Naive thymus-derived CD8-positive, alpha-beta T cell (primary cell): Measurements from ENCODE around the gene IRF2BP1. TPM values are rescaled to one million over a fixed set of nuclear protein-coding genes. Genes with fewer than 3 reads are reported as not detected.

Source experiments
- ATAC-seq, 2 donors: fragments of 150-1000 bp; cut with Tn5 transposase in 1 of 2; sonication (Bioruptor Pico), chemical (Tn5 transposase) in 1 of 2; 1 replicate in 1 of 2; 2 replicates in 1 of 2; pipeline ENCODE4 v1.10.0; 2021; ENCODE audit warnings: mild to moderate bottlenecking in 2 of 2, moderate library complexity in 2 of 2
- POLR2A ChIA-PET: fragments of 350-600 bp; sonication (Branson Sonifier 250); formaldehyde crosslinking; loops from one replicate; lab custom pipeline; 2021; ENCODE audit warnings: antibody characterized with exemption; lab: Charles Lee
- DNase-seq, 10 donors: peaks; one replicate each; pipeline versions ENCODE4 v3.0.0 to v3.0.0-alpha.2; 2020 to 2022
- H3K27ac Mint-ChIP-seq, 10 donors: one replicate each; pipeline ENCODE4 v1.8.0; 2020 to 2022; ENCODE audit warnings: mild to moderate bottlenecking in 10 of 10, mixed read lengths in 10 of 10, moderate library complexity in 4 of 10, inconsistent platforms in 1 of 10
- H3K27me3 Mint-ChIP-seq, 5 donors: one replicate each; pipeline ENCODE4 v1.8.0; 2021 to 2022; ENCODE audit warnings: mixed read lengths in 5 of 5
- H3K36me3 Mint-ChIP-seq, 3 donors: one replicate each; pipeline ENCODE4 v1.8.0; 2020 to 2022; ENCODE audit warnings: mixed read lengths in 3 of 3, mild to moderate bottlenecking in 2 of 3, inconsistent platforms in 1 of 3
- H3K4me1 Mint-ChIP-seq, 4 donors: one replicate each; pipeline ENCODE4 v1.8.0; 2021 to 2022; ENCODE audit warnings: mixed read lengths in 4 of 4
- H3K4me3 Mint-ChIP-seq, 10 donors: one replicate each; pipeline ENCODE4 v1.8.0; 2020 to 2022; ENCODE audit warnings: mild to moderate bottlenecking in 10 of 10, mixed read lengths in 10 of 10, moderate library complexity in 6 of 10, inconsistent platforms in 1 of 10
- H3K9me3 Mint-ChIP-seq, 9 donors: one replicate each; pipeline ENCODE4 v1.8.0; 2020 to 2022; ENCODE audit warnings: mixed read lengths in 9 of 9, mild to moderate bottlenecking in 3 of 9, inconsistent platforms in 1 of 9, moderate library complexity in 1 of 9
- polyA plus RNA-seq, 3 donors: library from polyadenylated mRNA; unstranded; fragments of 300-500 nt; fragmentation: Illumina TruSeq; gene quantifications; one replicate each; pipeline ENCODE4 v1.2.3, GENCODE V29; 2021
- total RNA-seq, 8 experiments: library from RNA in 2 of 8; stranded (reverse) in 2 of 8; gene quantifications; one replicate each; pipeline ENCODE4 v1.2.3 and lab custom pipeline; 2021 to 2026

IRF2BP1 gene
- total and polyA plus RNA-seq, 5 experiments from 2014 or later: 7.0 to 33.8 (median 9.1) TPM

GRCh38 chr19:45842198-45842597 is 43.7 kb downstream of the IRF2BP1 start:
- Mint-ChIP-seq H3K27ac (peak overlapping the region in 1 of 10 donors; percentile 55), H3K4me3 (no peak overlapping the region), H3K36me3 (peaks cover 3 to 93% (median 41%) of the 10 kb centered on the region in 3 donors), H3K27me3 (no peaks in the 10 kb centered on the region), H3K4me1 (peaks cover 0 to 9% (median under 1%) of the 10 kb centered on the region in 4 donors), H3K9me3 (no peaks in the 10 kb centered on the region)
- DNase-seq (no peak), ATAC-seq (no peak)
- POLR2A ChIA-PET: interaction anchor here (2.2 kb wide), 1 partner anchor 25 kb away, joined by 7 read pairs; no protein-coding TSS in a partner anchor

- Mint-ChIP-seq H3K27ac (peak overlapping the region in 2 of 10 donors; percentile 29 to 89), H3K36me3 (peaks cover 0 to 95% (median 40%) of the 10 kb centered on the region in 3 donors), H3K4me3 (no peak overlapping the region), H3K4me1 (peaks cover 0 to 5% (median 0%) of the 10 kb centered on the region in 4 donors), H3K27me3 (no peaks in the 10 kb centered on the region), H3K9me3 (no peaks in the 10 kb centered on the region)
- POLR2A ChIA-PET: no interaction called here
- no peak for DNase-seq
- no peak for ATAC-seq
These were observed 51.0 kb downstream of the IRF2BP1 start for GRCh38 chr19:45834970-45835369.

Other genes starting within 250 kb of the IRF2BP1 start
- 10 to 100 TPM; 52.1 to 56.8 TPM for gene EML2, start 246.7 kb downstream of the IRF2BP1 start, total RNA-seq
- 10 to 100 TPM in 2 of 3 donors, 1 to 10 TPM in 1; 8.8 to 17.8 (median 11.5) TPM for gene EML2, start 246.7 kb downstream of the IRF2BP1 start, polyA plus RNA-seq
- gene GIPR, start 217.9 kb downstream of the IRF2BP1 start, total RNA-seq: 10 to 100 TPM in 1 of 2 experiments, 1 to 10 TPM in 1; 9.7 to 10.4 TPM
- gene GIPR, start 217.9 kb downstream of the IRF2BP1 start, polyA plus RNA-seq: under 1 TPM in 2 of 3 donors, not detected in 1; 0.38 to 0.61 TPM
- gene SNRPD2, start 194.2 kb downstream of the IRF2BP1 start, total RNA-seq: 100 to 1,000 TPM; 395 to 410 TPM
- 1,000 to 10,000 TPM; 1,119 to 1,289 (median 1,220) TPM for gene SNRPD2, start 194.2 kb downstream of the IRF2BP1 start, polyA plus RNA-seq
- gene QPCTL, start 193.5 kb downstream of the IRF2BP1 start, total RNA-seq: 10 to 100 TPM in 1 of 2 experiments, 1 to 10 TPM in 1; 7.3 to 11.4 TPM
- gene QPCTL, start 193.5 kb downstream of the IRF2BP1 start, polyA plus RNA-seq: 1 to 10 TPM in 2 of 3 donors, under 1 TPM in 1; 0.65 to 2.3 (median 1.6) TPM
- gene FBXO46, start 155.2 kb downstream of the IRF2BP1 start, total RNA-seq: 10 to 100 TPM; 35.3 to 42.3 TPM
- 10 to 100 TPM; 12.4 to 15.2 (median 12.5) TPM for gene FBXO46, start 155.2 kb downstream of the IRF2BP1 start, polyA plus RNA-seq
- not detected for gene MEIOSIN, start 152.7 kb downstream of the IRF2BP1 start, total RNA-seq
- gene MEIOSIN, start 152.7 kb downstream of the IRF2BP1 start, polyA plus RNA-seq: not detected
- 1 to 10 TPM; 1.4 to 1.8 TPM for gene SIX5, start 116.9 kb downstream of the IRF2BP1 start, total RNA-seq
- gene SIX5, start 116.9 kb downstream of the IRF2BP1 start, polyA plus RNA-seq: under 1 TPM; 0.08 to 0.11 (median 0.09) TPM
- gene DMPK, start 103.7 kb downstream of the IRF2BP1 start, total RNA-seq: 10 to 100 TPM; 44.2 to 44.3 TPM
- gene DMPK, start 103.7 kb downstream of the IRF2BP1 start, polyA plus RNA-seq: under 1 TPM; 0.60 to 0.99 (median 0.81) TPM
- gene DMWD, start 93.3 kb downstream of the IRF2BP1 start, total RNA-seq: 10 to 100 TPM; 49.5 to 54.1 TPM
- 10 to 100 TPM in 2 of 3 donors, 1 to 10 TPM in 1; 8.0 to 16.5 (median 11.9) TPM for gene DMWD, start 93.3 kb downstream of the IRF2BP1 start, polyA plus RNA-seq
- under 1 TPM; 0.36 to 0.57 TPM for gene RSPH6A, start 70.8 kb downstream of the IRF2BP1 start, total RNA-seq
- not detected for gene RSPH6A, start 70.8 kb downstream of the IRF2BP1 start, polyA plus RNA-seq
- gene SYMPK, start 23.0 kb downstream of the IRF2BP1 start, total RNA-seq: 10 to 100 TPM; 89.9 to 91.1 TPM
- 10 to 100 TPM in 2 of 3 donors, 1 to 10 TPM in 1; 4.4 to 15.4 (median 13.8) TPM for gene SYMPK, start 23.0 kb downstream of the IRF2BP1 start, polyA plus RNA-seq
- gene FOXA3, start 21.8 kb downstream of the IRF2BP1 start, total RNA-seq: not detected
- not detected for gene FOXA3, start 21.8 kb downstream of the IRF2BP1 start, polyA plus RNA-seq
- gene MYPOP, start 16.5 kb upstream of the IRF2BP1 start, total RNA-seq: 10 to 100 TPM; 10.5 to 10.9 TPM
- under 1 TPM in 1 of 3 donors, not detected in 2; 0.23 TPM for gene MYPOP, start 16.5 kb upstream of the IRF2BP1 start, polyA plus RNA-seq
- not detected for gene NANOS2, start 28.6 kb upstream of the IRF2BP1 start, total RNA-seq
- not detected for gene NANOS2, start 28.6 kb upstream of the IRF2BP1 start, polyA plus RNA-seq
- gene NOVA2, start 87.7 kb upstream of the IRF2BP1 start, total RNA-seq: not detected
- not detected for gene NOVA2, start 87.7 kb upstream of the IRF2BP1 start, polyA plus RNA-seq
- gene CCDC61, start 109.3 kb upstream of the IRF2BP1 start, total RNA-seq: 10 to 100 TPM; 32.5 to 38.9 TPM
- 10 to 100 TPM in 1 of 3 donors, 1 to 10 TPM in 2; 7.9 to 12.1 (median 8.6) TPM for gene CCDC61, start 109.3 kb upstream of the IRF2BP1 start, polyA plus RNA-seq
- gene PGLYRP1, start 136.9 kb upstream of the IRF2BP1 start, total RNA-seq: not detected
- not detected for gene PGLYRP1, start 136.9 kb upstream of the IRF2BP1 start, polyA plus RNA-seq
- not detected for gene IGFL4, start 154.9 kb upstream of the IRF2BP1 start, total RNA-seq
- gene IGFL4, start 154.9 kb upstream of the IRF2BP1 start, polyA plus RNA-seq: not detected
- not detected for gene IGFL3, start 238.5 kb upstream of the IRF2BP1 start, total RNA-seq
- gene IGFL3, start 238.5 kb upstream of the IRF2BP1 start, polyA plus RNA-seq: not detected